Lung (tissue), 12 donors: ENCODE results near the gene ITGAD. TPM values are rescaled to one million over a fixed set of nuclear protein-coding genes. Genes with fewer than 3 reads are reported as not detected.

Experiments
- ATAC-seq: fragments of 200-7000 bp; cut with Tn5 transposase; one replicate; pipeline ENCODE4 v1.9.1; 2020; ENCODE audit warnings: moderate number of reproducible peaks; ENCODE audit not compliant: insufficient read depth, low FRiP score
- DNase-seq, 3 donors: peaks; one replicate each; pipeline ENCODE4 v3.0.0-alpha.2; 2013 to 2017
- H3K27ac ChIP-seq, 2 donors: one replicate each; pipeline ENCODE4 v1.5.1; 2013; ENCODE audit warnings: mild to moderate bottlenecking in 2 of 2, moderate library complexity in 2 of 2, control low read depth in 1 of 2, inconsistent platforms in 1 of 2, low read depth in 1 of 2, low read length in 1 of 2
- H3K27me3 ChIP-seq, 3 donors: one replicate each; pipeline ENCODE4 v1.5.1; 2013; ENCODE audit warnings: low read length in 2 of 3; ENCODE audit not compliant: control insufficient read depth in 3 of 3, insufficient read depth in 3 of 3
- H3K36me3 ChIP-seq, 4 donors: one replicate each; pipeline ENCODE4 v1.5.1; 2013; ENCODE audit warnings: low read length in 4 of 4, mild to moderate bottlenecking in 1 of 4, moderate library complexity in 1 of 4; ENCODE audit not compliant: control insufficient read depth in 4 of 4, insufficient read depth in 4 of 4
- H3K4me1 ChIP-seq, 5 donors: one replicate each; pipeline ENCODE4 v1.5.1; 2013; ENCODE audit warnings: low read length in 5 of 5, mild to moderate bottlenecking in 2 of 5, moderate library complexity in 1 of 5; ENCODE audit not compliant: control insufficient read depth in 5 of 5, insufficient read depth in 5 of 5
- H3K4me3 ChIP-seq: one replicate; pipeline ENCODE4 v1.5.1; 2013; ENCODE audit warnings: mild to moderate bottlenecking, control low read depth, moderate library complexity
- H3K9ac ChIP-seq, 2 donors: one replicate each; pipeline ENCODE4 v1.5.1; 2013; ENCODE audit warnings: low read length in 2 of 2, control low read depth in 1 of 2; ENCODE audit not compliant: insufficient read depth in 1 of 2
- H3K9me3 ChIP-seq, 4 donors: one replicate each; pipeline ENCODE4 v1.5.1; 2013; ENCODE audit warnings: low read length in 3 of 4, mild to moderate bottlenecking in 1 of 4, moderate library complexity in 1 of 4; ENCODE audit not compliant: control insufficient read depth in 4 of 4, insufficient read depth in 3 of 4
- CTCF ChIP-seq: IDR thresholded peaks from 2 replicates; pipeline ENCODE4 v1.5.1; 2012; ENCODE audit warnings: mild to moderate bottlenecking; ENCODE audit errors: control extremely low read depth, extremely low read depth
- WGBS, 2 donors: extraction: QIAGEN DNeasy Blood & Tissue Kit; methylation state at CpG; one replicate each; pipeline ENCODE4 v1.1.7; 2013; 5-methylcytosine and 5-hydroxymethylcytosine counted together
- polyA plus RNA-seq, 2 donors: library from polyadenylated mRNA; stranded (reverse); fragments of 200-250 nt; gene quantifications; one replicate each; pipeline ENCODE4 v1.2.1, GENCODE V29; 2013
- total RNA-seq, 2 donors: library from RNA; depleted of rRNA in 1 of 2; stranded (reverse); fragments of >200 nt in 1 of 2; gene quantifications; one replicate each; pipeline ENCODE4 v1.2.1, GENCODE V29; 2014 to 2021
- donor health status: control.
- donor health status: control.
- donor health status: Bipolar disorder and iron deficiency.
- donor health status: healthy.
- donor health status: DM: yes; HTN: yes; CAD: no.

Gene ITGAD
- total and polyA plus RNA-seq, 4 donors = 0.19 to 1.5 (median 0.33) TPM

GRCh38 chr16:31390504-31391041 lies 2.6 kb upstream of the ITGAD start:
- ATAC-seq (no peak), DNase-seq (no peak)
- TF ChIP-seq CTCF = no peak
- WGBS, 2 donors = 66 to 78% methylated on average over 6 of the region's 6 CpGs
- Histone ChIP-seq H3K27me3 (no peaks in the 10 kb centered on the region), H3K4me3 (no peak overlapping the region), H3K9me3 (peaks cover 0 to 3% (median 0%) of the 10 kb centered on the region in 4 donors), H3K36me3 (no peaks in the 10 kb centered on the region), H3K9ac (no peak overlapping the region), H3K27ac (no peak overlapping the region), H3K4me1 (no peaks in the 10 kb centered on the region)

- peak in 1 of 3 donors; percentile 3 for DNase-seq
- no peaks in the 10 kb centered on the region for H3K36me3 ChIP-seq
- no peaks in the 10 kb centered on the region for H3K4me1 ChIP-seq
- no peak overlapping the region for H3K27ac ChIP-seq
- no peaks in the 10 kb centered on the region for H3K27me3 ChIP-seq
- WGBS, 2 donors = 25 to 55% methylated on average over 6 of the region's 6 CpGs
- peaks cover 0 to 18% (median 2%) of the 10 kb centered on the region in 4 donors for H3K9me3 ChIP-seq
- H3K4me3 ChIP-seq = no peak overlapping the region
- TF ChIP-seq CTCF = no peak
- ATAC-seq = no peak
- no peak overlapping the region for H3K9ac ChIP-seq
These were observed 2.5 kb downstream of the ITGAD start for GRCh38 chr16:31395647-31396046.

GRCh38 chr16:31397096-31397660 lies 4.0 kb downstream of the ITGAD start:
- H3K27ac ChIP-seq = no peak overlapping the region
- H3K9ac ChIP-seq = no peak overlapping the region
- ATAC-seq (no peak), DNase-seq (no peak)
- no peaks in the 10 kb centered on the region for H3K36me3 ChIP-seq
- H3K4me1 ChIP-seq = no peaks in the 10 kb centered on the region
- no peak overlapping the region for H3K4me3 ChIP-seq
- H3K9me3 ChIP-seq = peaks cover 0 to 18% (median 2%) of the 10 kb centered on the region in 4 donors
- no peak for TF ChIP-seq CTCF
- WGBS, 2 donors = 79 to 81% methylated on average over 18 of the region's 18 CpGs
- no peaks in the 10 kb centered on the region for H3K27me3 ChIP-seq

- no peaks in the 10 kb centered on the region for H3K4me1 ChIP-seq
- no peak overlapping the region for H3K9ac ChIP-seq
- no peak overlapping the region for H3K4me3 ChIP-seq
- H3K9me3 ChIP-seq = peaks cover 0 to 18% (median 2%) of the 10 kb centered on the region in 4 donors
- no peak overlapping the region for H3K27ac ChIP-seq
- TF ChIP-seq CTCF = no peak
- no peak for DNase-seq
- WGBS, 2 donors = 79 to 87% methylated on average over 9 of the region's 9 CpGs
- no peaks in the 10 kb centered on the region for H3K36me3 ChIP-seq
- ATAC-seq = no peak
- H3K27me3 ChIP-seq = no peaks in the 10 kb centered on the region
These were observed 4.6 kb downstream of the ITGAD start for GRCh38 chr16:31397701-31398100.
